Caki2 (cell line): ENCODE results near the gene CAPZB. TPM values are rescaled to one million over a fixed set of nuclear protein-coding genes. Genes with fewer than 3 reads are reported as not detected.

Source experiments
- DNase-seq: peaks from one replicate; pipeline ENCODE4 v3.0.0-alpha.2; 2015; ENCODE audit warnings: low read depth
- in situ Hi-C: cut with HindIII; loops from 2 replicates; pipeline ENCODE4 v1.10.0; 2016; ENCODE audit warnings: low sequenced_read_pairs, low pct_unique_long_range_greater_than_20kb, mixed read lengths
- total RNA-seq: library from RNA; depleted of rRNA; stranded (reverse); fragments of >200 nt; shearing (Covaris generic); gene quantifications from 2 replicates; pipeline ENCODE4 v1.2.3, GENCODE V29; 2014; ENCODE audit warnings: low replicate concordance

Gene CAPZB
- total RNA-seq, 1 experiment from 2014 or later, result 321 TPM

GRCh38 chr1:19368964-19369363 lies 116.4 kb downstream of the CAPZB start:
- in situ Hi-C loops, result no loop called here

DNA sequence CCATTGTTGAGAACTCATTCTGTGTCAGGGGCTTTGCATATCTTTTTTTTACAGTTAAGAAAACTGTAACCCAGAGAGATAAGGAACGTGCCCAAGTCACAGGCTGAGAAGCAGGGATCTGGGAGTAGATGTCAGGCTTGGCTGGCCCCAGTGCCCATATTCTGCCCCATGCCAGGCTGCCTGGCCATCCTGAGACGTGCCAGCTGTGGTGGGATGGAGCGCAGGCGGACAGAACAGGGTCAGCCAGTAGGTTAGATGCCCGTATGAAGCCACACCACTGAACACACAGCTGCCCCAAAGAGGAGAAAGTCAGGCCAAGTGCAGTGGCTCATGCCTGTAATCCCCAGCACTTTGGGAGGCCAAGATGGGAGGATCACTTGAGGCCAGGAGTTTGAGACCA lies 117.3 kb downstream of the CAPZB start:
- DNase-seq, result no peak
- in situ Hi-C loops, result no loop called here

More at GRCh38 chr1:19368964-19369363, 116.4 kb downstream of the CAPZB start:
- DNase-seq, result no peak

DNA sequence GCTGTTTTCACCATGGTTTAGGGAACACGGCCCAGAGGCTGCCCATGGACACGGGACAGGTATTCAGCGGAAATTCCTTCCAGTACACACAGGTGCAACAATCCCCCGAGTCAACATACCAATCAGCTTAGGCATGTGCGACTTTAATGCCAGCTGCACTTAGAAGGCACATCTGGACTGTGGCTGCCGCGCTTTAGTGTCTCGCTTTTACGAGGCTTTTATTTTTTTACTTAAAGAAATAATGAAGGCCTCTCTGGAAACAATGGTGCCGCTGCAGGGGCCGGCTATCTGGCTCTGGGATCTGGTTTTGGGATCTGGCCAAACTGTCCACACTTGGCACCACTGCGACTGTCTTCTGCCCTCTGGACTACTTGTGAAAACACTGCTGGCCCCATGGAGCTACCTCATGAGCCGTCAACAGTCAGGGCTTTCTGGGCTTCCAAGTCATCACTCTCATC lies 117.7 kb downstream of the CAPZB start:
- in situ Hi-C loops, result no loop called here

GRCh38 chr1:19366599-19367536 lies 118.5 kb downstream of the CAPZB start:
- in situ Hi-C loops, result no loop called here

More for the DNA sequence above, 117.7 kb downstream of the CAPZB start:
- DNase-seq, result no peak

GRCh38 chr1:19365721-19366120 lies 119.6 kb downstream of the CAPZB start:
- in situ Hi-C loops, result no loop called here
- DNase-seq, result no peak

More at GRCh38 chr1:19366599-19367536, 118.5 kb downstream of the CAPZB start:
- no peak for DNase-seq

DNA sequence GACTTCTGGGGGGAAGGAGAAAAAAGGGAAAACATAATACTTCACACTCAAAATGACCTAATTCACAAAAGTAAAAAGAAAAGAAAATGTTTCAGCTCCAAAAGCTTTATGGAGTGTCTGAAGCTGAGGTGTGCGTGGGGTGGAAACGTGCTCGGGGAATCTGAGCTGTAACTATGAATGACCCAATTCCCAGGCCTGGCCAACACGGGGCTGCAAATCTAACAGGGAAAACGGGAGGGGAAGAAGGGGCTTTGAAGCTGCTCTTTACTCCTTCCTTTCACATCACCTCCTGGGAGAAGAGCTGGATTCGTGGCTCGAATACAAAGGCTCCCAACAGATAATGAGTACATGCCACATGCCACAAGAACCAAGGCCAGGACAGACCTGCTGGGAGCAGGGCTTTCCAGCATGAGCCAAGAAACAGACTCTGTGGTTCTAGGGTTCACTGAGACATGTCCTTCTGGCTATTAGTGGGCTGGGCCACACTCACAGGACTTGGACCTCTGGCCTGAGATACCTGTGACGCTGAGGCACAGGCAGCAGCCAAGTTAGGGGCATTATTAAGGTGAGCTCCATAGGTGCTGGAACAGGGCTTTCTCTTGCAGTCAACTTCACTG lies 121.7 kb downstream of the CAPZB start:
- no peak for DNase-seq
- in situ Hi-C loops, result no loop called here

- in situ Hi-C loops, result no loop called here
- no peak for DNase-seq
Measured at GRCh38 chr1:19361611-19362147, 123.7 kb downstream of the CAPZB start.

- in situ Hi-C loops, result no loop called here
- no peak for DNase-seq
Measured at GRCh38 chr1:19360843-19361610, 124.3 kb downstream of the CAPZB start.

DNA sequence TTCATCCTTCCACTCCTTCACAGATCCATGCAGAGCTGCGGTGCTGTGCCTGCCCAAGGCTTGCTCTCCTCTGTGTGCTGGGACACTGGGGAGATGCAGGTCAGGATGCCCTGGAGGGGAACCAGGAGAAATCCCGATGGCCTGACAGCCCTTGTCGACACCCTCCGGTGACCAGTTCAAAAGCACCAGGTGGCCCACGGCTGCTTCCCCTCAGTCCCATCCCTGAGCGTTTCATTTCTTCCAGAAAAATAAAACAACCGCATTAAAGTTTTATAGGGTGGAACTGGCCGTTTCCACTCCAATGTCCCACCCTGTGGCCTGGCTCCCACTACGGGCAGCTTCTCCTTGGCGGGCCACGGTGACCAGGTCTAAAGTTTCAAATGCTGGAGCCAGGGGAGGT lies 124.9 kb downstream of the CAPZB start:
- no peak for DNase-seq
- in situ Hi-C loops, result no loop called here

GRCh38 chr1:19360016-19360415 lies 125.3 kb downstream of the CAPZB start:
- in situ Hi-C loops, result no loop called here
- no peak for DNase-seq

GRCh38 chr1:19359357-19359756 lies 126.0 kb downstream of the CAPZB start:
- no peak for DNase-seq
- in situ Hi-C loops, result no loop called here

DNA sequence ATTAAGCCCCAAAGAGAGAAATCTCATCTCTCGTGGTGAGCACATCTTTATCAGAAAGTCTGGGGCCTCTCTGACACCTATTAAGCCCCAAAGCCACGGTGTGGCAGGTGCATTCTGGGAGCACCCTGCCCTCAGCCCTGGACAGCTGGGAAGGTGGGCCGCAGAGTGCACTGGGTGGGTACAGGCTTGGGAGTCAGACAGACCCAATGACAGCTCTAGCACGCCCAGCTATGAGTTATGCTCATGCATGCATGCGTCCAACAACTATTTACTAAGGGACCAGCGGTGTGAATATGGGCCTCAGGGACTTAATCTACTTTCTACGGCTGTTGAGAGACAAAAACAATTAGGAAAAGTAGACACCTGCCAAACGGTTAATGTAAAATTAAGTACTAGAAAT lies 126.6 kb downstream of the CAPZB start:
- in situ Hi-C loops, result no loop called here
- DNase-seq, result no peak

- in situ Hi-C loops, result no loop called here
- no peak for DNase-seq
Measured at GRCh38 chr1:19357299-19357986, 127.9 kb downstream of the CAPZB start.

DNA sequence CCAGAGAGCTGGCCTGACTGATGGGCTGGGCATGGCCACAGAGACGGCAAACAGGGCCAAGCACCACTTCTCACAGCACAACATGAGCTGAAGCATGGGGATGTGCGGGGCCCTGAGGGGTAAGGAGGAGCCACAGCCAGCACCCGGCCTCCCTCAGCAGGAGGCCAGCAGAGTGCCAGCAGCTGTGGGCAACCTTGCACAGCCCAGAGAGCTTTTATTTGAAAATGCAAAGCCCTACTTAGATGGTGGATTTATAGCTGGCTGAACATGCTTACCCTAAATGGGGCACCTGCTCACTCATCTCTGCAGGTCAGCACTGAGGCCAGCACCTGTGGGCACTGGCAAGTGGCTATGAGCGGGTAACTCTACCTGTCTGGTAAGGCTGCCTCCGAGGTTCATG lies 129.1 kb downstream of the CAPZB start:
- in situ Hi-C loops, result no loop called here
- DNase-seq, result no peak

- in situ Hi-C loops, result no loop called here
Measured at GRCh38 chr1:19354531-19354981, 130.8 kb downstream of the CAPZB start.

GRCh38 chr1:19353596-19353995 lies 131.7 kb downstream of the CAPZB start:
- in situ Hi-C loops, result no loop called here
- no peak for DNase-seq

More at GRCh38 chr1:19354531-19354981, 130.8 kb downstream of the CAPZB start:
- DNase-seq, result no peak

DNA sequence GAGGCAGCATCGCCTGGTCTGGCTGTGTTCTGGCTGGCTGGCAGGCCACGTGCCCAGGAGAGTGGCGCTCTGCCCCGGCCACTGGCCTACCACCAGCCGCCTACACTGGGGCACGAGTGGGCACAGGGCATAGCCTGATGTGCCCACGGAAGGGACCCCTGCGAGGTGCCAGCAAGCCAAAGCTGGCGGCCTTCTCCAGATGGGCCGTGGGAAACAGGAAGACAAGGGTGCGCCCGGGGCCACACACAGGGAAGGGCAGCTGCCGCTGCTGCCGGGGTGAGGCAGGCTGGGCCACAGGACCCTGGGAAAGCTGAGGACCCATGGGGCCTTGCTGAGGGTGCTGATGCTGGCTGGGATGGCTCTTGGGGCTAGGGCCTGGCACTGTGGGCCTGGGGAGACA lies 132.5 kb downstream of the CAPZB start:
- in situ Hi-C loops, result no loop called here

GRCh38 chr1:19351873-19352272 lies 133.5 kb downstream of the CAPZB start:
- no peak for DNase-seq
- in situ Hi-C loops, result no loop called here

More for the DNA sequence above, 132.5 kb downstream of the CAPZB start:
- no peak for DNase-seq
